Left lung (tissue), 10 donors: ENCODE results near the gene SELENOH. TPM values are rescaled to one million over a fixed set of nuclear protein-coding genes. Genes with fewer than 3 reads are reported as not detected.

Experiments used
- ATAC-seq: fragments of 200-7000 bp; cut with Tn5 transposase; one replicate; pipeline ENCODE4 v1.9.1; 2020; ENCODE audit warnings: moderate library complexity
- DNase-seq, 4 donors: peaks; one replicate each; pipeline ENCODE4 v3.0.0-alpha.2; 2013 to 2020
- H3K27ac ChIP-seq, 2 donors: fragments of 200-600 bp; sonication (generic) in 1 of 2; one replicate each; pipeline versions ENCODE4 v1.5.0 to v1.8.0; 2020 to 2021
- H3K27me3 ChIP-seq, 2 donors: fragments of 200-600 bp; sonication (generic) in 1 of 2; one replicate each; pipeline versions ENCODE4 v1.5.0 to v1.8.0; 2020 to 2021
- H3K36me3 ChIP-seq, 2 donors: fragments of 200-600 bp; sonication (generic) in 1 of 2; one replicate each; pipeline versions ENCODE4 v1.5.0 to v1.8.0; 2020 to 2021
- H3K4me1 ChIP-seq, 2 donors: fragments of 200-600 bp; one replicate each; pipeline ENCODE4 v1.8.0; 2021
- H3K4me3 ChIP-seq, 2 donors: fragments of 200-600 bp; sonication (generic) in 1 of 2; one replicate each; pipeline versions ENCODE4 v1.5.0 to v1.8.0; 2020 to 2021; ENCODE audit warnings: mild to moderate bottlenecking in 1 of 2
- H3K9me3 ChIP-seq, 2 donors: fragments of 200-600 bp; sonication (generic) in 1 of 2; one replicate each; pipeline versions ENCODE4 v1.5.0 to v1.8.0; 2020 to 2021
- intact Hi-C, 2 donors: fragments of 100-400 bp; cut with DNase I; formaldehyde crosslinking; loops; one replicate each; pipeline versions ENCODE4 v1.11.2 to v1.14.2; 2022
- polyA plus RNA-seq, 6 donors: library from polyadenylated mRNA; unstranded; fragments of 120-200 nt; gene quantifications; one replicate each; pipeline ENCODE4 v1.2.1, GENCODE V29; 2013; ENCODE audit not compliant: insufficient read length in 6 of 6
- total RNA-seq, 2 donors: library from RNA; stranded (reverse); fragmentation: NEBNext Ultra II Directional; extraction: Animal tissue kit (Norgen Biotek cat#: 25700); gene quantifications; one replicate each; pipeline ENCODE4 v1.2.1, GENCODE V29; 2021
- TF ChIP-seq, protein P1 (sequence below), 2 donors: fragments of 200-600 bp; sonication (generic) in 1 of 2; IDR thresholded peaks; one replicate each; pipeline versions ENCODE4 v1.5.0 to v1.8.0; 2021; ENCODE audit warnings: antibody characterized with exemption in 2 of 2
- donor health status: DM: no; HTN: yes; CAD: no.
- donor health status: DM: no; HTN: no; CAD: no.

The SELENOH gene
- total and polyA plus RNA-seq, 8 donors = 94.1 to 130 (median 109) TPM

DNA sequence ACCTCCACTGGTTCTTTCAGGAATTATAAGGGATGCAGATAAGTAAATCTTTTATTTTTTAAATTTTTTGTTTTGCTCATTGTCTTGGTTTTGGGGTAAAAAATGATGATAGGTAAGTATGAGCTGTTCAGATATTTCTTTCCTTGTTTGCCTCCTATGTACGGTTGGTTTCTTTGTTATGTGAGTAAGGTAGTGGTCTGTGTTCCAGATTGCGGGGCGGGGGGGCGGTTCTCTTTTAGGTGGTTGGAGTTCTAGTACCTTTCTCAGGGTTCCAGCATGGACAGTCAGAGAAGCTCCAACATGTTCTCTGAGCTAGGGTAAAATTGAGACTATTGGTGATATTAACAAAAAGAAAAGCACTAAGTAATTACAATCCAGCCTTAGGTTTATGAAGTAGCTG lies 22.7 kb downstream of the SELENOH start:
- DNase-seq (no peak), ATAC-seq (no peak)
- Histone ChIP-seq H3K27me3 (no peaks in the 10 kb centered on the region), H3K27ac (peak overlapping the region; percentile 88 to 91), H3K4me1 (peaks cover 20 to 57% of the 10 kb centered on the region in 2 donors), H3K4me3 (peak overlapping the region; percentile 52 to 65), H3K36me3 (no peaks in the 10 kb centered on the region), H3K9me3 (no peaks in the 10 kb centered on the region)
- intact Hi-C loops = no loop called here
- TF ChIP-seq, protein P1, sequence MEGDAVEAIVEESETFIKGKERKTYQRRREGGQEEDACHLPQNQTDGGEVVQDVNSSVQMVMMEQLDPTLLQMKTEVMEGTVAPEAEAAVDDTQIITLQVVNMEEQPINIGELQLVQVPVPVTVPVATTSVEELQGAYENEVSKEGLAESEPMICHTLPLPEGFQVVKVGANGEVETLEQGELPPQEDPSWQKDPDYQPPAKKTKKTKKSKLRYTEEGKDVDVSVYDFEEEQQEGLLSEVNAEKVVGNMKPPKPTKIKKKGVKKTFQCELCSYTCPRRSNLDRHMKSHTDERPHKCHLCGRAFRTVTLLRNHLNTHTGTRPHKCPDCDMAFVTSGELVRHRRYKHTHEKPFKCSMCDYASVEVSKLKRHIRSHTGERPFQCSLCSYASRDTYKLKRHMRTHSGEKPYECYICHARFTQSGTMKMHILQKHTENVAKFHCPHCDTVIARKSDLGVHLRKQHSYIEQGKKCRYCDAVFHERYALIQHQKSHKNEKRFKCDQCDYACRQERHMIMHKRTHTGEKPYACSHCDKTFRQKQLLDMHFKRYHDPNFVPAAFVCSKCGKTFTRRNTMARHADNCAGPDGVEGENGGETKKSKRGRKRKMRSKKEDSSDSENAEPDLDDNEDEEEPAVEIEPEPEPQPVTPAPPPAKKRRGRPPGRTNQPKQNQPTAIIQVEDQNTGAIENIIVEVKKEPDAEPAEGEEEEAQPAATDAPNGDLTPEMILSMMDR (IDR thresholded peaks at IDR 0.05) = no peak

DNA sequence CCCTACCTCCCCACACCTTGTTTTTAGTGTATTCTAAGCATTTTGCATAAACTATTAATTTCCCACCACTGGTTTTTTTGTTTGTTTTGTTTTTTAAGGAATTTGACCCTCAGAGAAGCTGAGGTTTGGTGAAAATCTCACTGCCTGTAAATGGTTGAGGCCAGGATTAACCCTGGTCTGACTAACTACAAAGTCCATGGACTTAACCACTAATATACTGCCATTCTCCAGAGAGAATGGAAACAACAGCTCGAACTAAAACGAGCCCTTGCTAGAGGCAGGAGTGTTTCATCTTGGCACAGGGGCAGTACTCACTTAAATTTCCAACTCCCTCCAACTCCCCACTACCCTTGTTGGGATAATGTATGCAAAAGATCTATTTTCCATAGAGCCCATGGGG lies 23.3 kb downstream of the SELENOH start:
- no peak for DNase-seq
- H3K27ac ChIP-seq = peak overlapping the region; percentile 1 to 91
- peak overlapping the region; percentile 52 to 65 for H3K4me3 ChIP-seq
- peaks cover 20 to 63% of the 10 kb centered on the region in 2 donors for H3K4me1 ChIP-seq
- TF ChIP-seq, protein P1 (IDR thresholded peaks at IDR 0.05) = no peak
- H3K36me3 ChIP-seq = no peaks in the 10 kb centered on the region
- intact Hi-C loops = no loop called here
- H3K27me3 ChIP-seq = no peaks in the 10 kb centered on the region
- no peak for ATAC-seq
- no peaks in the 10 kb centered on the region for H3K9me3 ChIP-seq

DNA sequence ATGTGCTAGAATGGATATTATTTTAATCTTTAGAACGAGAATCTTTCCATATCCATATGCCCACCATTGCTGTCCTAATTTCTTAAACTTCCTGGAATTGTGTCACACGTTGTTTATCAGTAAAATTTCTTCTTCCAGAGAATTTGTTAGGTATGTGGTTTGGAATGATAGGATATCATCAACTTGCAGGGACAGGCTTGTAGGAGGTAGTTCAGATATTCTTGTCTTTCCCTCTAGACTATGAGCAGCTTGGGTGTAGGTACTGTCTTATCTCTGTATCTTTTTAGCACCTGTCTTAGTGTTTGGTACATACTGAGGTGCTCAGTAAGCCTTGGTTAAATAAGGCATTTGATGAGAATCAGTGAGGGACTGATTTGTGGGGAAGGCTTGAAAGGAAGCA lies 23.7 kb downstream of the SELENOH start:
- intact Hi-C loops = no loop called here
- Histone ChIP-seq H3K9me3 (no peaks in the 10 kb centered on the region), H3K36me3 (no peaks in the 10 kb centered on the region), H3K27me3 (no peaks in the 10 kb centered on the region), H3K4me3 (peak overlapping the region; percentile 1 to 65), H3K27ac (peak overlapping the region; percentile 1 to 91), H3K4me1 (peaks cover 20 to 67% of the 10 kb centered on the region in 2 donors)
- DNase-seq = no peak
- ATAC-seq = no peak
- TF ChIP-seq, protein P1 (IDR thresholded peaks at IDR 0.05) = no peak

DNA sequence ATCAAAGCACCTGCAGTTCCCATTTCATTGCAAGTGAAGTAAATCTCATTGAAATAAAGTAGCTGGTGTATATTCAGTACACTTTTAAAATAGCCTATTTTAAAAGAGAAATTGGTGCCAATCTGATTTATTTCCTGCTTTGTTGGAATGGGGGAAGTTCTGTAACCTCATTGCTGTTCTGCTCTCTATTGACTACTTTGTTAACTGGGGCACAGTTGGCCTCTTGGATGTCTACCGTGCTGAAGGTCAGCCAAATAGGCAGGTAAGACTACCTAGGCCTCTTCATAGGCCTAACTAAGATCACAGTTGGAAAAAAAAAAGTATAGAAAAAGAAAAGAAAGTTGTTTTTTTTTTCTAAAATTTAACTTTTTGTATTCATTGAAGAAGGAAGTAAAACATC lies 29.5 kb downstream of the SELENOH start:
- TF ChIP-seq, protein P1 (IDR thresholded peaks at IDR 0.05) = no peak
- ATAC-seq (no peak), DNase-seq (no peak)
- intact Hi-C loops = no loop called here
- H3K4me3 ChIP-seq = no peak overlapping the region
- peak overlapping the region in 1 of 2 donors; percentile 58 for H3K27ac ChIP-seq
- no peaks in the 10 kb centered on the region for H3K36me3 ChIP-seq
- peaks cover 22 to 95% of the 10 kb centered on the region in 2 donors for H3K4me1 ChIP-seq
- no peaks in the 10 kb centered on the region for H3K27me3 ChIP-seq
- H3K9me3 ChIP-seq = no peaks in the 10 kb centered on the region

DNA sequence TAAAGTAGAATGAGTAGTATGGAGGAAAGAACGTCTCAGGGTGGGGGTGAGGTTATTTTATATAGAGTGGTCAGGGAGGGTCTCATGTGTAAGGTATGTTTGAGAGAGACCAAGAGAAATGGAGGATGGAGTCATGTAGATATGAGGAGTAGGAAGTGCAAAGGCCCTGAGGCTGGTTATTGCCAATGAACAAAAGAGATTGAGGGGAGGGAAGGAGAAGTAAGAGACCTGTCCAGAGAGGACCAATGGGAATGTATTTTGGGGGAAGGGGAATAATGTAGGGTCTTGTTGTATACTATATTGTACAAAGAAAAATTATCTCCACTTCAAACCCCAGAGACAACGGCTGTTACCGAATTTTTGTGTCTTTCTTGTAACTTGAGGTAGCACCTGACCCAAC lies 30.1 kb downstream of the SELENOH start:
- intact Hi-C loops = no loop called here

More for the DNA sequence above, 30.1 kb downstream of the SELENOH start:
- DNase-seq (no peak), ATAC-seq (no peak)
- TF ChIP-seq, protein P1 (IDR thresholded peaks at IDR 0.05) = no peak
- Histone ChIP-seq H3K9me3 (no peaks in the 10 kb centered on the region), H3K27ac (peak overlapping the region in 1 of 2 donors; percentile 82), H3K36me3 (no peaks in the 10 kb centered on the region), H3K4me3 (no peak overlapping the region), H3K27me3 (no peaks in the 10 kb centered on the region), H3K4me1 (peaks cover 25 to 95% of the 10 kb centered on the region in 2 donors)
